Fibroblast of peridontal ligament (primary cell): ENCODE data around the gene PPP1R3E.
A peak's percentile ranks its signal among the peaks of the same experiment; 100 is the strongest.
"Not testable (repeated sequence)": the region's sequence is repeated elsewhere in the genome, so short reads cannot be mapped to it uniquely, and the experiment has no call there.

Experiments
- DNase-seq: peaks from one replicate; pipeline ENCODE4 v3.0.0-alpha.2; 2010; ENCODE audit errors: extremely low read depth

PPP1R3E gene

DNA sequence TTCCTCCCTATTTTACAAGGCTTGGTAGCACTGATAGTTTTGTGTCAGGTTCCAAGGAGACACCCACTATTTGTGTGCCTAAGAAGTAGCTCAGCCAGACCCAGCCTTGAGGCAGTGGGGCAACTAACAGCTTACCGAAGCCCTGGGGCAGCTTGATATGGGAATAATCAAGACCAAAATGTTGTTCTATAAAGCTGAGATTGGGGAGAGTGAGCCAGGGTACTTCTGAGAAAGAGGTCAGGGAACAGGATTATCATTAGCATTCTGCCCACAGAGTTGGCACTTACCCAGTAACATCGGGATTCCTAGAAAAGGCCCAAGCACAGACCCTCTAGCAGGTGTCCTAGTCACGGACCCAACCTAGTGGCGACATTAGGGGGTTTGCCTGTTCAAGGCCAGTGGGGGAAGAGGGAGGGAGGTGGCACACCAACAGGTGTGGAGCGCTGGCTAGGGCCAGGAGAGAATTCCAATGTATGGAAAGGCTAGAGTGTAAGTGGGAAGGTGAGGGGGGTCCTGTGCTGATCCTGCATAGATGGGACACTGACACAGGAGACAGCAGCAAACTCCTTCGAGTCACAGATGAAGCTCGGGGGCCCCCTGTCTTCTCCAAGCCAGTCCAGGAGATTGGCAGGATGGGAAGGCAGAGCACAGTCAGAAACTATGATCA, 4.9 kb downstream of the PPP1R3E start:
- no peak for DNase-seq

- DNase-seq = no peak
Measured at GRCh38 chr14:23297096-23297495, 5.6 kb downstream of the PPP1R3E start.

- no peak for DNase-seq
Measured at GRCh38 chr14:23296012-23296777, 6.5 kb downstream of the PPP1R3E start.

DNA sequence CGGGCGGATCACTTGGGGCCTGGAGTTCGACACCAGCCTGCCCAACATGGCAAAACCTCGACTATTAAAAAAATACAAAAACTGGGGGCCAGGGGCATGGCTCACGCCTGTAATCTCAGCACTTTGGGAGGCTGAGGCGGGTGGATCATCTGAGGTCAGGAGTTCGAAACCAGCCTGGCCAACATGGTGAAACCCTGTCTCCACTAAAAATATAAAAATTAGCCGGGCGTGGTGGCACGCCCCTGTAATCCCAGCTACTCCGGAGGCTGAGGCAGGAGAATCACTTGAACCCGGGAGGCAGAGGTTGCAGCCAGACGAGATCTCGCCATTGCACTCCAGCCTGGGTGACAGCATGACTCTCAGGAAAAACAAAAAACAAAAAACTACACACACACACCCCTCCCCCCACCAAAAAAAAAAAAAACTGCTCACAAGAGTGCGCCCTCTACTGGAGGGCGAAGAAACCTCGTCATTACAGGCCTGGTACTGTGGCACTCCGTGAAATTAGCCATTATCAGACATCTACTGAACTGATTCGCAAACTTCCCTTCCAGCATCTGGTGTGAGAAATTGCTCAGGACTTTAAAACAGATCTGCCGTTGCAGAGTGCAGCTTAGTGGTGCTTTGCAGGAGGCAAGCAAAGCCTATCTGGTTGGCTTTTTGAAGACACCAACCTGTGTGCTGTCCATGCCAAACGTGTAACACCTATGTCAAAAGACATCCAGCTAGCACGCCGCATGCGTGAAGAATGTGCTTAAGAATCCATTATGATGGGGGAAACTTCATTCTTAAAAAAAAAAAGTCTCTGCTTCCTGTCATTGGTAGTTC, 7.7 kb downstream of the PPP1R3E start:
- peak; percentile 54 for DNase-seq

DNA sequence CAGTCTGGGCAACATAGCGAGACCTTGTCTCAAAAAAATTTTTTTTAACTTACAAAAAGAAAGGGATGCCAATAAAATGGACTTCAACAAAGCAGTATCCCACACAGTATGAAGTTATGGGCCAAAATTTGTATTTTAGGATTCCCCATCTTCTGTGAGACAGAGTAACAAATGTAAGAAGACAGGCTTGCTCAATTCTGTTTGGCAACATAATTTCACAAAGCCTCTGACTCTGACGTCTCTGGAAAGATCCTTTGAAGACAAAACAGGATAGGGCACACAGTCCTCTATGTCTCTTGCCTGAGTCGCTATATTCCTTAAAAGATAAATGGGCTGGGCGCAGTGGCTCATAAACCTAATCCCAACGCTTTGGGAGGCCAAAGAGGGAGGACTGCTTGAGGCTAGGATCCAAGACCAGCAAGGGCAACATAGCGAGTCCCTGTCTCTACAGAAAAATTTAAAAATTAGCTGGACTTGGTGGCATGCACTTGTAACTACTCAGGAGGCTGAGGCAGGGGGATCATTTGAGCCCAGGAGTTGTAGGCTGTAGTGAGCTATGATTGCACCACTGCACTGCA, 15.7 kb downstream of the PPP1R3E start:
- no peak for DNase-seq

GRCh38 chr14:23286020-23286901, 16.4 kb downstream of the PPP1R3E start, which contains the start of gene HOMEZ:
HOMEZ (minus strand) TSS chr14:23286132; CDS start chr14:23285952, 180 bp downstream.
- peak; percentile 97 for DNase-seq

DNA sequence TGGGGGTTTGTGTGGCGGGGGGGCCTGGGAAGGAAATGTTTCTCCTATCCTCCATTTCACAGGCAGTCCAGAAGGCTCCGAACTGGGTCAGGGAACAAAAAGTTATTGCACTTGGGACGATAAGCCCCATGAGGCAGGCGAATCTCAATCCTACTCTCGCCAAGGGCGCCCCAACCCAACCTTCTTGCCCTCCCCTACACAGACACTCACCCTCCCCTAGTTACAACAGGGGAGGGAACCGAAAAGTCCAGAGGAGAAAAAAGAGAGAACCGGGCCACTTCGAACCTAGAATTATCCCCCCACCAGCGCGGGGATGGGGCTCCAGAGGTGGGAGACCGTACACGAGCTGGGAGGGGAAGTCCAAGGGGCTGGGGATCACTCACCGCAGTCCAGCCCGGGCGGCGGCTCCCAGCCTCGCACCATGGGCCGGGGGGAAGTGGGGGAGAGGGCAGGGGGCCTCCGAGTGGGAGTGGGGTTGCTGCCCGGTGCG, 17.1 kb downstream of the PPP1R3E start:
- no peak for DNase-seq

DNA sequence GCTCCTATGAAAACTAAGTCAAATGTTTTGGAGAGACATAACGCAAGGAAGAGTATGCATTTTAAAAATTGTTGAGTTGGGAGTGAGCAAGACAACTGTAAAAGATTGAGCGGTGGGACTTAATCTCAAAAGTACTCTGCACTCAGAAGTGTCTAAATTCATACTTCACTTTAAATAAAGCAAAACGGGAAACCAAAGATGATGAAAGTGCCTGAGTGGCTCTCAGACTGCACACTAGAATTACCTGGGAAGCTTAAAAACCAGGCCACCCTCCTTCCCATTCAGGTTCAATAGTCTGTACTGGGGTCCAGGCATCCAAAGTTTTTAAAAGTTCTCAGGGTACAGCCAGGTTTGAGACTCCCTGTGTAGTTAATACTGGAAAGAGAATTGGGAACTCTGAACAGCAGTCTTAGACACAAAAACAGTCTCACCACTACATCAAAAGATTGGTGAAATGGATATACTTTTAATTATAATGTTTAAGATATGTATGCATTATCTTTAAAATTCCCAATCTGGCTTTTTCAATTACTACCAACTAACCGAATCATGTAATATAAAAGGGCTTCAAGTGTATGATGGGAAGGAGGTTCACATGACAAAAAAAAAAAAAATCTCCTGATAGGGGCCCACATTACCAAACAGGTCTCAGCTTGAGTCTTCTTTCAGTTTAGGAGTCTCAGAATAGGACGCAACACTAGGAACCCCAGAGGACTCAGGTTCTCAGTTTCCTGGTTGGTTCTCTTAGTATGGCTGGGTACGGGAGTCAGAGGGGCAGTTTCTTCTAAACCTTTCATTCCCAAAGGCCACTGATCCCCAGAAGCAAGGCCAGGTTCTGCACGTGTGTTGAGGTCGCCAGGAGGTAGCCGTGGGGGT, 17.8 kb downstream of the PPP1R3E start:
- DNase-seq = peak; percentile 38

DNA sequence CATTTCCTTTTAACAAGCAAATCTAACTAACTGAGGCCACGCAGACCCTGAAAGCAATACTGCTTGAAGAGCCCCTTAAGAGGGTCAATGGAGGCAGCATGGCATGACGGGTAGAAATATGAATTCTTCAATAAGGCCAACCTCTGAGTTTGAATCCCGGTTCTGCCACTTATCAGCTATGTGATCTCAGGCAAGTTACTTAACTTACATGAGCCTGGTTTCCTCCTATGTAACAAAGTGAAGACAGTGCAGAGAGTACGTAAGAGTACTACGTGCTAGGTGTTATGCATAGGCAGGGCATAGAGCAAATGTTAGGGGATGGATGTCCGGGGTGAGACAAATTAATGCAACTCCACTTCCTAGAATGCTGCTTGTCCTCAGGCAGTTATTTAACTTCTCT, 21.4 kb downstream of the PPP1R3E start:
- no peak for DNase-seq

DNA sequence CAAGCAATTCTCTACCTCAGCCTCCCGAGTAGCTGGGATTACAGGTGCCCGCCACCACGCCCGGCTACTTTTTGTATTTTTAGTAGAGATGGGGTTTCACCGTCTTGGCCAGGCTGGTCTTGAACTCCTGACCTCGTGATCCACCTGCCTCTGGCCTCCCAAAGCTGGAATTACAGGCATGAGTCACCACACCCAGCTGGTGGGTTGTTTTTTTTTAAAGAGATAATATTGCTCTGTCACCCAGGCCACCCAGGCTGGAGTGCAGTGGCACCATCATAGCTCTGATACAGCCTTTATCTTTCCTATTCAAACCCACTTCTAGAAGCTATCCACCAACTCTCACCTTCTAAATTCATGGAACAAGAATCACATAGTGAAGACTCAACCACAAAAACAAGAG, 24.7 kb downstream of the PPP1R3E start:
- not testable (repeated sequence) for DNase-seq

- DNase-seq = no peak
Measured at GRCh38 chr14:23277189-23277588, 25.5 kb downstream of the PPP1R3E start.

- DNase-seq = no peak
Measured at GRCh38 chr14:23275412-23275811, 27.2 kb downstream of the PPP1R3E start.

DNA sequence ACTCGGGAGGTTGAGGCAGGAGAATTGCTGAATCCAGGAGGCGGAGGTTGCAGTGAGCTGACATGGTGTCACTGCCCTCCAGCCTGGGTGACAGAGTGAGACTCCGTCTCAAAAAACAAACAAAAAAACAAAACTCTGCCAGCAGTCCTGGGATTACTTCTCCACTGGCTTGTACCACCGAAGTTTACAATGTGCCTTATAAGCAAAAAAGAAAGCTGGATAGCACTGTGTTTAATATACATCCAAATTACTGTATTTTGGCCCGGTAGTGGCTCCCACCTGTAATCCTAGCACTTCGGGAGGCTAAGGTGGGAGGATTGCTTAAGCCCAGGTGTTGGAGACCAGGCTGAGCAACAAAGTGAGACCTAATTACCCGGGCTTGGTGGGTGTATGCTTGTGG, 33.5 kb downstream of the PPP1R3E start:
- no peak for DNase-seq

DNA sequence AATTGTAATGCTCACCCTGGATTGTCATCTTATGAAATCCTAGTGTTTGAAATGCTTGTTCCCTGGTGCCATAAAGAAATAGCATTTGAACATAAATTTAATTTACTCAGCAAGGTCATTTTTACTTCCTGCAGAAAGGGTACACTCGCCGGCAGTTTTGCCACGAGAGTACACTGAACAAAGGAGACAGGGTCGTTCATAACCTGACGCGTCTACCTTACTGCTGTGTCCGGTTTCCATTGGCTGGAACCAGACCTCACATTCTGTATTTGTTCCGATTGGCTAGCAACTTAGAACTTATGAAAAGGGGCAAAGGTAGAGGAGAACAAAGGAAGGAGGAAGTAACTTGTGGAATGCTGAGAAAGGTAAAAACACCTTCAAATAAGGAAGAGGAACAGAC, 41.8 kb downstream of the PPP1R3E start:
- DNase-seq = not testable (repeated sequence)

- no peak for DNase-seq
Measured at GRCh38 chr14:23259426-23259825, 43.2 kb downstream of the PPP1R3E start.

DNA sequence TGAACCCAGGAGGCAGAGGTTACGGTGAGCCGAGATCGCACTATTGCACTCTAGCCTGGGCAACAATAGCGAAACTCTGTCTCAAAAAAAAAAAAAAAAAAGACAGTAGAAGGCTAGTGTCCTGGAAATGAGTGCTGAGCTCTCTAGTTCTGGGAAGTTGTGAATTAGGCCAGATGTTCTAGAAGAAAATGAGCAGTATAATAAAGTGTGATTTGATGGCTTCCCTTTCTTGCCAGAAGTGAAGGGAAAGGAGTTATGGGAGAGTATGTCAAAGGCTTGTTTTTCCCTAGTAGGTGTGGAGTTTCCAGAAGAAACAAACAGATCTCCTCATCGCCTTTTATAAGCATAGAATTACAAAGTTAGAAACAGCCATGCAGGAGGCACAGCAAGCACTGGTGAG, 44.4 kb downstream of the PPP1R3E start:
- DNase-seq = no peak

GRCh38 chr14:23252420-23253333, 50.0 kb downstream of the PPP1R3E start:
- no peak for DNase-seq

DNA sequence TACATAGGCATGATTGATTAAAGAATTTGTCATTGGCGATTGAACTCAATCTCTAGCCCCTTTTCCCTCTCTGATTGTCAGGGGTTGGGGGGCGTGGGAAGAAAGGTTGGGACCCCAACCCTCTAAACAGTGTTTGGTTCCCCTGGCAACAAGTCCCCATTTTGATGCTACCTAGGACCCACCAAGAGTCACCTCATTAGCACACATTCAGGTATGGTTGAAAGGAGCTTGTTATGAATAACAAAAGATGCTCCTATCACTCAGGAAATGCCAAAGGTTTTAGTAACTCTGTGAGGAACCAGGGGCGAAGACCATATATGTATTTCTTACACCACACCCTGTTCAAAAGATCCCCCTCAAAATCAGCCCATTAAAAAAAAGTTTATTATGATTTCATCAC, 50.7 kb downstream of the PPP1R3E start:
- DNase-seq = no peak

GRCh38 chr14:23249824-23250223, 52.8 kb downstream of the PPP1R3E start:
- no peak for DNase-seq
